ENCODE data around the gene BCKDHB. TPM values are rescaled to one million over a fixed set of nuclear protein-coding genes. Genes with fewer than 3 reads are reported as not detected.

Gene BCKDHB
- polyA plus RNA-seq, 1 of the 3 experiments (the other 2 are of a cell fraction): 19.9 TPM

DNA sequence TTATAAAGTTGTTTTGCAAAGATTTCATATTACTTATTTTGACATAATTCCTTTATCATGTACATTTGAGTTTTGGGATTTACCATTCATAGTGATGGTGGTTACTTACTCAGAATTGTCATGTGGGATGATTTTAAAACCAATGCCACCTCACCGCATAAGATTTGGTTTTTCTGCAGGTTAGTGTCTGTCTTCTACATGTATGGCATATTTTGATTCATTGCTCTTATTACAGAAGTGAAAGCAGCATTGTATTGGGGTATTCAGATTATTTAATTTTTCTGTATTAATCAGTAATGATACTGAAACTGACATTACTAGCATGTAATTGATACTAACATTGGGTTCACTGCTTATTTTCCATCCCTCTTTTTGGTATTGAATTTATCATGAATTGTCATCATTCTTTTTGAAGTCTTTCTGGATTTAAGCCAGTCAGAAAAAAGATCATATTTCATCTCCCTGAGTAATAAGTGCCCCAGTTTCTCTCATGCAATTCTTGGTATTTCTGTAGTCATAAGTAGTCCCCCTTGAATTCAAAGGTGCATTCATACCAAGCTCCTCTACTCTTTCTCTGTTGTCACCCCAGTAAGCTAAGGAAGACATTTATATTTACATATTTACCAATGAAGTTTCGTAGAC is 176.6 kb downstream of the BCKDHB start:
- Histone ChIP-seq H3K4me2 (no peak overlapping the region), H2AFZ (ENCODE audit: low read depth) (no peak overlapping the region), H3K27ac (ENCODE audit: low read depth in 2 of 2, low read length in 1 of 2) (no peak overlapping the region), H3F3A (replicated peaks; ENCODE audit: insufficient read depth) (no peaks in the 10 kb centered on the region), H3K9me3 (no peaks in the 10 kb centered on the region), H3K9me2 (no peaks in the 10 kb centered on the region), H3K4me1 (ENCODE audit: control insufficient read depth in 1 of 2, insufficient read depth in 2 of 2, low read depth in 1 of 2, low read length in 1 of 2) (peaks cover 2 to 5% of the 10 kb centered on the region in 2 experiments; a peak in 3 of 4 replicates), H4K20me1 (ENCODE audit: insufficient read depth) (no peaks in the 10 kb centered on the region), H3K9ac (no peak overlapping the region), H3K79me2 (ENCODE audit: insufficient read depth) (no peaks in the 10 kb centered on the region), H3K27me3 (ENCODE audit: insufficient read depth) (no peaks in the 10 kb centered on the region), H3K36me3 (replicated peaks in 1 of 2; ENCODE audit: control insufficient read depth in 1 of 2, insufficient read depth in 2 of 2, low read length in 1 of 2) (no peaks in the 10 kb centered on the region), H3K4me3 (ENCODE audit: low read depth in 2 of 2, low read length in 1 of 2) (no peak overlapping the region)
- WGBS (ENCODE audit: low lambda C conversion rate): 95% methylated on average over 2 of the region's 2 CpGs
- ChIA-PET POLR2A (no interaction called here), CTCF (no interaction called here)
- TF ChIP-seq, protein P1, sequence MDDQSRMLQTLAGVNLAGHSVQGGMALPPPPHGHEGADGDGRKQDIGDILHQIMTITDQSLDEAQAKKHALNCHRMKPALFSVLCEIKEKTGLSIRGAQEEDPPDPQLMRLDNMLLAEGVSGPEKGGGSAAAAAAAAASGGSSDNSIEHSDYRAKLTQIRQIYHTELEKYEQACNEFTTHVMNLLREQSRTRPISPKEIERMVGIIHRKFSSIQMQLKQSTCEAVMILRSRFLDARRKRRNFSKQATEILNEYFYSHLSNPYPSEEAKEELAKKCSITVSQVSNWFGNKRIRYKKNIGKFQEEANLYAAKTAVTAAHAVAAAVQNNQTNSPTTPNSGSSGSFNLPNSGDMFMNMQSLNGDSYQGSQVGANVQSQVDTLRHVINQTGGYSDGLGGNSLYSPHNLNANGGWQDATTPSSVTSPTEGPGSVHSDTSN (IDR thresholded peaks at IDR 0.05): peak; percentile 72
- 0 out of 2 replicates have a peak, but pooled peaks have one; percentile 8 for TF ChIP-seq TCF12 (IDR thresholded peaks at IDR 0.05)
- TF ChIP-seq, protein P2, sequence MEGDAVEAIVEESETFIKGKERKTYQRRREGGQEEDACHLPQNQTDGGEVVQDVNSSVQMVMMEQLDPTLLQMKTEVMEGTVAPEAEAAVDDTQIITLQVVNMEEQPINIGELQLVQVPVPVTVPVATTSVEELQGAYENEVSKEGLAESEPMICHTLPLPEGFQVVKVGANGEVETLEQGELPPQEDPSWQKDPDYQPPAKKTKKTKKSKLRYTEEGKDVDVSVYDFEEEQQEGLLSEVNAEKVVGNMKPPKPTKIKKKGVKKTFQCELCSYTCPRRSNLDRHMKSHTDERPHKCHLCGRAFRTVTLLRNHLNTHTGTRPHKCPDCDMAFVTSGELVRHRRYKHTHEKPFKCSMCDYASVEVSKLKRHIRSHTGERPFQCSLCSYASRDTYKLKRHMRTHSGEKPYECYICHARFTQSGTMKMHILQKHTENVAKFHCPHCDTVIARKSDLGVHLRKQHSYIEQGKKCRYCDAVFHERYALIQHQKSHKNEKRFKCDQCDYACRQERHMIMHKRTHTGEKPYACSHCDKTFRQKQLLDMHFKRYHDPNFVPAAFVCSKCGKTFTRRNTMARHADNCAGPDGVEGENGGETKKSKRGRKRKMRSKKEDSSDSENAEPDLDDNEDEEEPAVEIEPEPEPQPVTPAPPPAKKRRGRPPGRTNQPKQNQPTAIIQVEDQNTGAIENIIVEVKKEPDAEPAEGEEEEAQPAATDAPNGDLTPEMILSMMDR (IDR thresholded peaks at IDR 0.05): no peak
- TF ChIP-seq FOSL2 (IDR thresholded peaks at IDR 0.05; ENCODE audit: borderline replicate concordance, low read depth): no peak
- TF ChIP-seq SIN3A (IDR thresholded peaks at IDR 0.05; ENCODE audit: borderline replicate concordance, low read depth, low read length): no peak
- peak; percentile 35; the same call in 1 of the 2 replicates for TF ChIP-seq NFIC (IDR thresholded peaks at IDR 0.05; ENCODE audit: borderline replicate concordance)
- DNase-seq: no peak

DNA sequence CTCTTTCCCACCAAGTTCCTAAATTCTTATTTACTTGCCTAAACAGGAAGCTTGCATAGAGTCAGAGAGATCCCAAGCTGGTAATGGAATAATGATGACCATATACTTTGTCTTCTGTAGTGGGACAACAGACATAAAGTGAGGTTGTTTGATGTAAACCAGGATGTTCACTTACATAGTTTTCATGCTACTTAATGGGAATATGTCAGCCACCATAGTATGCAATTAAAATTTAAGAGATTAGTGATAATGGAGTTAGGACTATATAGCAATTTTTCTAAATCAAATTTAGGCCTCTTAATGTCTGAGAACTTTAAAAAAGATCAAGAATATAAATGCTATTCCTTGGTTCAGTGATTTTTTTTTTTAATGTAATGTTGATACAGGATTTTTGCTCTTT is 180.6 kb downstream of the BCKDHB start:
- H3K9me3 ChIP-seq: no peaks in the 10 kb centered on the region
- TF ChIP-seq TCF12 (IDR thresholded peaks at IDR 0.05) (no peak), MEF2A (IDR thresholded peaks at IDR 0.05; ENCODE audit: borderline replicate concordance, low read depth) (no peak), POLR2AphosphoS5 (IDR thresholded peaks at IDR 0.05; ENCODE audit: low read depth, low read length) (no peak), RFX5 (IDR thresholded peaks at IDR 0.05; ENCODE audit: low read length) (no peak), FOXM1 (IDR thresholded peaks at IDR 0.05; ENCODE audit: low read depth) (no peak), JUND (IDR thresholded peaks at IDR 0.05) (no peak), NRF1 (IDR thresholded peaks at IDR 0.05; ENCODE audit: low read depth, low read length) (no peak), EP300 (IDR thresholded peaks at IDR 0.05; ENCODE audit: borderline replicate concordance in 1 of 2, low read depth in 1 of 2, low read length in 1 of 2) (no peak), RAD21 (IDR thresholded peaks at IDR 0.05; ENCODE audit: low read length) (no peak)
- H3F3A ChIP-seq (replicated peaks; ENCODE audit: insufficient read depth): no peaks in the 10 kb centered on the region
- H3K4me1 ChIP-seq (ENCODE audit: control insufficient read depth in 1 of 2, insufficient read depth in 2 of 2, low read depth in 1 of 2, low read length in 1 of 2): peaks cover 2 to 5% of the 10 kb centered on the region in 2 experiments; a peak in 3 of 4 replicates
- ChIA-PET POLR2A (no interaction called here), CTCF (interaction anchor here (0.7 kb wide), 1 partner anchor 73 kb away, joined by 3 read pairs; no protein-coding TSS in a partner anchor)
- no peak overlapping the region for H2AFZ ChIP-seq (ENCODE audit: low read depth)
- no peaks in the 10 kb centered on the region for H4K20me1 ChIP-seq (ENCODE audit: insufficient read depth)
- no peaks in the 10 kb centered on the region for H3K36me3 ChIP-seq (replicated peaks in 1 of 2; ENCODE audit: control insufficient read depth in 1 of 2, insufficient read depth in 2 of 2, low read length in 1 of 2)
- no peak overlapping the region for H3K4me3 ChIP-seq (ENCODE audit: low read depth in 2 of 2, low read length in 1 of 2)
- no peaks in the 10 kb centered on the region for H3K9me2 ChIP-seq
- H3K27me3 ChIP-seq (ENCODE audit: insufficient read depth): no peaks in the 10 kb centered on the region
- no peak overlapping the region for H3K27ac ChIP-seq (ENCODE audit: low read depth in 2 of 2, low read length in 1 of 2)
- H3K79me2 ChIP-seq (ENCODE audit: insufficient read depth): no peaks in the 10 kb centered on the region
- H3K4me2 ChIP-seq: no peak overlapping the region
- no peak for DNase-seq
- no peak overlapping the region for H3K9ac ChIP-seq

All from SK-N-SH (cell line).